Muscle of back (tissue), 13 donors: ENCODE data around the gene MAP3K8. TPM values are rescaled to one million over a fixed set of nuclear protein-coding genes. Genes with fewer than 3 reads are reported as not detected.

Experiments
- DNase-seq, 3 donors: peaks; one replicate each; pipeline versions ENCODE4 v3.0.0 to v3.0.0-alpha.2; 2013
- long read RNA-seq, 9 donors: transcript quantifications; one replicate each; lab custom pipeline, GENCODE V29; 2026
- polyA plus RNA-seq, 10 donors: library from polyadenylated mRNA; unstranded; fragments of 120-200 nt; gene quantifications; one replicate each; pipeline ENCODE4 v1.2.1, GENCODE V29; 2013; ENCODE audit not compliant: insufficient read length in 10 of 10

Gene MAP3K8
- polyA plus RNA-seq = 1 to 10 TPM; 2.6 to 5.6 (median 3.8) TPM
- long read RNA-seq, donor 1, partial matches to known transcripts = 0 of 1 reads
- long read RNA-seq, donor 1, other reads (novel, unspliced or antisense) = 0 of 1 reads
- long read RNA-seq, donor 2, partial matches to known transcripts = 0 of 1 reads
- long read RNA-seq, donor 2, other reads (novel, unspliced or antisense) = 0 of 1 reads
- long read RNA-seq, donor 3 = 0 reads
- long read RNA-seq, donor 4 = 0 reads
- long read RNA-seq, donor 5 = 0 reads
- long read RNA-seq, donor 6 = 0 reads
- long read RNA-seq, donor 7 = 0 reads
- long read RNA-seq, donor 8 = 0 reads
- long read RNA-seq, donor 9, partial matches to known transcripts = 0 of 1 reads
- long read RNA-seq, donor 9, other reads (novel, unspliced or antisense) = 0 of 1 reads

- DNase-seq = peak; percentile 90 to 95 (median 92)
These were observed at the start of gene MAP3K8 for GRCh38 chr10:30433730-30434272. MAP3K8 (plus strand) TSS chr10:30434184; CDS start chr10:30438939, 4,755 bp downstream.

- peak in 1 of 3 donors; percentile 58 for DNase-seq
These were observed 49.2 kb upstream of the MAP3K8 start for GRCh38 chr10:30384701-30385201.

DNA sequence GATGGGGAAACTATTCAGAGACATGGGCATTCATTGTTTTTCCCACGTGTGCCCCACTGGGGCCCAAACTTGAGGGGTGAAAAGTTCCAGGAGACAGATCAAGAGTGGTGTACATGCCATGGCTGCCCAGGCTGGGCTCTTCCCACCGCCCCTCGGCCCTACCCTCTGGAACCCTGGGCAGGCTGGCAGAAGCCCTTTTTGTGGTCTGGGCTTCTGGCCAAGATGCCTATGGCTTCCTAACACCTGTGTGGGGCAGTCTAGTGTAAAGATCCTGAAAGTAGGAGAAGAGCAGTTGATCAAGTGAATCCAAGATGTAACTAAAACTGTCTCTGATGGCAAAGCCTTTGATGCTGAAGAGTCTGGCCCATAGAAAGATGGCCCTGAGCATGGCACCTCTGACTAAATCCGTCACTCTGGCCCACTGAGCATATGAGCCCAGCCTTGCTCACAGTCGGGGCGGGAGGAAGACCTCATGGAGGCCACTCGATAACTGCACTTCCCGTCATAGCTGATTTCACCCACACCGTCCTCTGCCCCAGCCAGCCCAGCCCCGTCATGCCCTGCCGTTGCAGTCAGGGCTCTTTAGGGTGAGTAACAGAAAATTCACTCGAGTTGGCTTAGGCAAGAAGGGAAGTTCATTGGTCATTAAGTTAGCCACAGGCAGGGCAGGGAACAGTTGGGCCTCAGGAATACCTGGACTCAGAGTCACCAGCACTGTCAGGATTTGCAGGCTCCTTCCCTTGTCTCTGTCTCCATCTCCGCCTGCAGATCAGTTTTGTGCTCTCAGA lies 47.0 kb upstream of the MAP3K8 start:
- DNase-seq = no peak

DNA sequence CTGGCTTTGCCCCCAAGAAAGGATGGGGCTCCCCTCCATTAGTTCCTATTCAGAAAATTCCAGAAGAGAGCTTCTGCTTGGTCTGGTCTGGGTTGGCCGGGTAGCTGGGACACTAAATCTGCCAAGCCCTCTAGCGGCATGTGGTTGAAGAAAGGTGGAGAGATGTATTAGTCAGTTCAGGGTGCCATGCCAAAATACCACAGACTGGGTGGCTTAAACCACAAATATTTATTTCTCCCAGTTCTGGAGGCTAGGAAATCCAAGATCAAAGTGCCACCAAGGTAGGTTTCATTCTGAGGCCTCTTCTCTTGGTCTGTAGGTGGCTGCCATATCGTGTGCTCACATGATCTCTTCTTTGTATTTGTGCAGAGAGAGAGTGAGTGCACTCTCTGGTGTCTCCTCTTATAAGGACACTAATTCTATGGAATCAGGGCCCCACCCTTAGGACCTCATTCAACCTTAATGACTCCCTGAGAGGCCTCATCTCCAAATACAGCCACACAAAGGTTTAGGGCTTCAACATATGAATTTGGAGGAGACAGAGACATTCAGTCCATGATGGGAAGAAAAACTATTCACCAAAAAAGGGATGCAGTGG lies 46.2 kb upstream of the MAP3K8 start:
- no peak for DNase-seq

DNA sequence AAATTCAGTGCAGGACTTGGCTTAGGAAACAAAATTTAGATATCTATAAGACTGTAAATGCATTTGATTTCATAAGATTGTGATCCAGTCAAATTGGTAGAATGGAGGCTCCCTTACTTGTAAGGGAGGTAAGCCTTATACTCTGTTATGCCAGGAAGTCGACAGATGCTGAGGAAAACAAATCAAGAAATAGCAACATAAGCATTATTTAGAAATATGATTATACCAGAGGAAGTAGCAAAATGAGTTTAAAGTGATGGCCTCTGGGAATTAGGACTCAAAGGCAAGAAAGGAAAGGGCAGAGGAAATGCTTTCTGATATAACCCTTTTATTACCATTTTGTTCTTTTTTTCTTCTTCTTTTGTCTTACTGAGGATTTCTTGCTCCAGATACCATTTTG lies 44.4 kb upstream of the MAP3K8 start:
- no peak for DNase-seq

DNA sequence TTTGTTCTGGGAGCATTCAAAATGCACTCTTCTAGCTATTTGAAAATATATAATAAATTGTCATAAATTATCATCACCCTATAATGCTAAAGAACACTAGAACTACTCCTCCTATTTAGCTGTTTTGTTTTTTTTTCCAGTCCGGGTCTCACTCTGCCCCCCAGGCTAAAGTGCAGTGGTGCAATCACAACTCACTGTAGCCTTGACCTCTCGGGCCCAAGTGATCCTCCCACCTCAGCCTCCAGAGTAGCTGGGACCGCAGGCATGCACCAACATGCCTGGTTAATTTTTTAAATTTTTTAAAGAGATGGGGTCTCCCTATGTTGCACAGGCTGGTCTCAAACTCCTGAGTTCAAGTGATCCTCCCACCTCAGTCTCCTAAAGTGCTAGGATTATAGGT lies 43.8 kb upstream of the MAP3K8 start:
- DNase-seq = no peak

DNA sequence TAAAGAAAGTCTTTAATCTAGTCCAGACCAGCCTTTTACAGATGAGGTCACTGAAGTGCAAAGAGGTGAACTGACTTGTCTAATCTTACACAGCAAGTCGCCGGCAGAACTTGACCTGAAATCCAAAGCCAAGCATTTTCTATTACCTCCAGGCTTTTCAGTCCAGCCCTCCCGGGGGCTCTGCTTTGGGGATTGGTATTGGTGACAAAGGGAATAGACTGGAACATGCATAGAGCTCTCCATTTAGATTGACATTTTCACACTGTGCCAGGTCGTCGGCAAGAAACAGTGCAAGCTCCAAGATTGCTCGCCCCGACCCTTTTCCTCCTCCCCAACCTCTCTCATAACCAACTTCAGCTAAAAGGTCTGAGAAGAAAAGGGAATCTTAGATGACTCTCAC lies 42.7 kb upstream of the MAP3K8 start:
- DNase-seq = no peak

DNA sequence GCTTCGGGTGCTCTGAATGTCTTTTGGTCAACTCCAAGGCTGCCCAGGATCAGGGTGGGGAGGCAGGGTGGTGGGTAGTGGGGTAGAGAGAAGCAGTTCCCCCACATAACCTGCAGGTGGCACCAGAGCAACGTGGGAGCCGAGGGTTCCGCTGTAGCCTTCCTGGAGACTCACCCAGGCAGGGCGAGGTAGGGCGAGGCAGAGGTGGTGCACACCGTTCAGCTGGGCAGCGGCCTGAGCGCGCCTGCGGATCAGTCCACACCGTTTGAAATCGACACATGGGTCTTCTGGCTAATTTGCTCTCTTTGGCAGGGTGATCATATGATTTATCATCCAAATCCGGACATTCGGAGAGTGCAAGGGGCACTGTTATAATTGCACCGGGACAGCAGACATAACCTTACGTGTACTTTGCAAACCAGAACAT lies 41.4 kb upstream of the MAP3K8 start:
- peak; percentile 48 to 76 (median 75) for DNase-seq

GRCh38 chr10:30396293-30396692 lies 37.7 kb upstream of the MAP3K8 start:
- no peak for DNase-seq

DNA sequence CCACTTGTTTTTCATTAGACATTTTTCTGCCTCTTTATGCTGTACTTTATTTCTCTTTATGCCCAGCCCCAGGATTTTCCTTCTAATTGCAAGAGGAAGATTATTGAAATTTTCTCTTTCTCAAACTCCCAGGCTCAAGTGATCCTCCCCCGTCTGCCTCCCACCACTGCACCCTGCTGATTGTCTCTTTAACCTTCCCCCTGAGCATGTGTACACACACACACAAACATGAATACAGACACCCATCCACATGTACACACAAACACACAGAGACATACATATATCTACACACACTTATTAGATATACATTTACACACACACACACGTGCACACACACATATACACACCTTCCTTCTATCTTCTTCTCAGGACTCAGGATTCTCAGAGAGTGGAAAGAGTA lies 37.3 kb upstream of the MAP3K8 start:
- no peak for DNase-seq

DNA sequence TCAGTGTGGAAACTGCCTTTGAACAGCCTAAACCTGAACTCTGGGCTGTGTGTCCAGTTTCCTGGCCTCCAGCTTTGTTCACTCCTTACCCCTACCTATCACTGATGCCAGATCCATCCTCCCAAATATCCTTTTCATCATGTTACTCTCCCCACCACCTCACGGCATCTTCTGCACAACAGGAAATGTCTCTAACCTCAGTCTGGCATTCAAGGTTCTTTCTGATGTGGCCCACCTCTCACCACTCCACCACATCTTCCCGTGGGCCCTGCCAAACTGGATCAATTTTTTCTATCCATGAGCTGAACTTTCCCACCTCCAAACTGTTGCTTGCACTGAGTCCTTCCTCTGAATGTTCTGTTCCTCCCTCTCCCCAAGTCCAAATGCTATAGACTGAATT lies 35.8 kb upstream of the MAP3K8 start:
- DNase-seq = no peak

DNA sequence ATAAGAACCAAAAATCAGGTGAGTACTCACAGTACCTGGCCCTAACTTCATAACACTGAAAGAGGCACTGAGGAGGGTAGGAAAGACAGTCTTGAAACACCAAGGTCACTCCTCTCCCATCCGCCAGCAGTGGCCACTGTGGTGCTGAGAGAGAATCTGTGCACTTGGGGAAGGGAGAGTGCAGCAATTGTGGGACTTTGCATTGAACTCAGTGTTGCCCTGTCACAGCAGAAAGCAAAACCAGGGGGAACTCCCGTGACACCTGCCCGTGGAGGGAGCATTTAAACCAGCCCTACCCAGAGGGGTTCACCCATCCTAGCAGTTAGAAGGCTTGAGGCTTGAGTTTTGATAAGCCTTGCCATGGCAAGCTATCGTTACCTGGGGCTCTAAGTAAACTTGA lies 35.2 kb upstream of the MAP3K8 start:
- no peak for DNase-seq

- no peak for DNase-seq
These were observed 30.5 kb upstream of the MAP3K8 start for GRCh38 chr10:30403494-30403893.

GRCh38 chr10:30404540-30404939 lies 29.4 kb upstream of the MAP3K8 start:
- no peak for DNase-seq

DNA sequence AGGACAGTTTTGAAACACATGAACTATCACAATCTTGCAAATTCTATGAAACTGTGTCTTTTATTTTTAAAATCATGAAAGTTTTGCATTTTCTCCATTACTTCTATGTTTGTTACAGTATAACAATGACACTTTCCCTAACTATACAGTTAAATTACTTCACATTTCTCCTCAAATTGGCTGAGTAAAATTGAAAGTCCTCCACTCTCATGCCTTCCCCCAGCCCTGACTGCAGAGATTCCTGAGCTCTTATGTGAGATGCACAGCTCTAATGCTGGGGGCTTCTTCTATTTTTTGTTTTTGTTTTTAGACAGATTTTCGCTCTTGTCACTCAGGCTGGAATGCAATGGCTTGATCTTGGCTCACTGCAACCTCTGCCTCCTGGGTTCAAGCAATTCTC lies 22.7 kb upstream of the MAP3K8 start:
- no peak for DNase-seq

GRCh38 chr10:30412901-30413300 lies 21.1 kb upstream of the MAP3K8 start:
- no peak for DNase-seq

DNA sequence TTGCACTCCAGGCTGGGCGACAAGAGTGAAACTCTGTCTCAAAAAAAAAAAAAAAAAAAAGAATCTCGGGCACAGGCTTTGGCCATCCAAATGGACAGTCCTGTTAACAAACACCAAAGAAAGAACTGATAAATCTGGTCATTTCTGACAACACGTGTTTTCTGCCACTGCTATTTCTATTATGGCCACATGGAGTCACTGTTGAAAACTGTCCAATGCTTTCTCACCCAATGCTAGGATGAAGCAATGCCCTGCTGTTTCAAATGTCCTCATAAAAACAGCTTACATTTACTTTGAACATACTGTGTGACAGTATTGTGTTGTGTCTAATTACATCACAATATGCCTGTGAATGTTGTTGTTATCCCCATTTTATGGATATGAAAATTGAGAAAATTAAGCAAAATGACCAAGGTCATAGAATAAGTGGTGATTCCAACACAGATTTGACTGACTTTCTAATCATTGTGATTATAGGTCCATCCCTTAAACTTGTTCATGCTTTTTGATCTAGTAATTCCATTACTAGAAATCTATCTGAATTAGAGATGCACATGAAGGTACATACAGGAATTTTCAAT lies 19.9 kb upstream of the MAP3K8 start:
- peak; percentile 48 to 77 (median 65) for DNase-seq

DNA sequence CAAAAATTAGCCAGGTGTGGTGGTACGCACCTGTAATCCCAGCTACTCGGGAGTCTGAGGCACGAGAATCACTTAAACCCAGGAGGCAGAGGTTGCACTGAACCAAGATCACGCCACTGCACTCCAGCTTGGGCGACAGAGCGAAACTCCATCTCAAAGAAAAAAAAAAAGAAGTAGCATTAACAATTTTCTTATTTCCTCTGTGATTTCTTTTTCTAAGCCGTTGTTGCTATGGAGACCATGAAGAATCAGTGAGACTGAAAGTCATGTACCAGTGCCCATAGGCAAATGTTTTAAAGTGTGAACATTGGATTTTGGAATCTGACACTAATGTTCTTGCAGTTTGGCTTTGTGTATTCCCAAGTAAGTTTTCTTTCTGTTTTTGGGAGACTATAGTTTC lies 18.4 kb upstream of the MAP3K8 start:
- DNase-seq = no peak

DNA sequence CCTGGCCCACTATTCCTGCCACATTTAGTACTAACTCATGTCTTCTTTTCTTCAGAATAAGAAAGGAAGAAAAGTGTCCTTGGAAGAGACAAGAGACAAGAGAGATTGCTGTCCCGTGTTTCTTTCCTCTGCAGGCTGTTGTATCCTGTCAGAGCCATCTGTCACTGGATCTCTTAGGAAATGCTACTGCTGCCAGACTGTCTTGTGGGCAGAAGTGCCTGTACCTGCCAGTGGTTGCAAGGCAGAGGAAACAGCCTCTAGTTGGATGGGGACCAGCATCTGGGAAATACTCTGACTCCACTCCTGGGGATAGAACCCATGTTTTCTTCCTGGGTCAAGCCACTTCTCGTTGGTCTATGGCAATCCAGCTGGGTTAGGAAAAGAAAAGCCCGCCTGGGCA lies 16.7 kb upstream of the MAP3K8 start:
- DNase-seq = no peak

DNA sequence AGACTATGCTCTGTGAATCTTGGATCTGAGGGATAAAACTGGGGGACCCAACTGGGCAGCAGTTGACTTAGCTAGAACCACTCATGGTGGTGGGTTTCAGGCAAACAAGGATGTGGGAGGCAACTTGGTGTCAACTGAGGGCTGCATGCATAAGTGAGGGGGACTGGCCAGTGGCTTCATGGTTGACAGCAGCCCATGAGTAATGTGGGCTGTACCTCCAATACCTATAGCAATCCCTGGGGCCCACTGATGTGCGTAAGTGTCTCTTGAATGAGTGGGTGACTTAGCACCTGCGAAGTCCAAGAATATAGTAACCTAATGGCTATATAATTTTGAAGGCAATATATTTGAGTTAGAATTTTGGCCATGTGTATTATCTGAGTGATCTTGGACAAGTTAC lies 13.7 kb upstream of the MAP3K8 start:
- no peak for DNase-seq

GRCh38 chr10:30420766-30421165 lies 13.2 kb upstream of the MAP3K8 start:
- DNase-seq = no peak
